Liver (tissue), 9 donors: ENCODE measurements around the gene MEGF11. TPM values are rescaled to one million over a fixed set of nuclear protein-coding genes. Genes with fewer than 3 reads are reported as not detected.

Experiments used
- DNase-seq: peaks from one replicate; pipeline ENCODE4 v3.0.0-alpha.2; 2017; ENCODE audit warnings: low spot score
- H3K27ac ChIP-seq, 2 donors: one replicate each; pipeline ENCODE4 v1.7.0; 2013; ENCODE audit warnings: inconsistent platforms in 2 of 2, low read length in 2 of 2, control low read depth in 1 of 2, low read depth in 1 of 2, mild to moderate bottlenecking in 1 of 2
- H3K27me3 ChIP-seq, 4 donors: one replicate each; pipeline versions ENCODE4 v1.6.1 to v1.7.0; 2013; ENCODE audit warnings: low read length in 3 of 4, inconsistent platforms in 1 of 4, mild to moderate bottlenecking in 1 of 4, moderate library complexity in 1 of 4; ENCODE audit not compliant: control insufficient read depth in 4 of 4, insufficient read depth in 4 of 4
- H3K36me3 ChIP-seq, 4 donors: one replicate each; pipeline versions ENCODE4 v1.6.1 to v1.7.0; 2013; ENCODE audit warnings: low read length in 3 of 4, mild to moderate bottlenecking in 3 of 4, low read depth in 1 of 4, moderate library complexity in 1 of 4; ENCODE audit not compliant: control insufficient read depth in 4 of 4, insufficient read depth in 3 of 4
- H3K4me1 ChIP-seq, 4 donors: one replicate each; pipeline versions ENCODE4 v1.6.1 to v1.7.0; 2013; ENCODE audit warnings: low read length in 3 of 4, mild to moderate bottlenecking in 3 of 4, moderate library complexity in 1 of 4; ENCODE audit not compliant: control insufficient read depth in 4 of 4, insufficient read depth in 4 of 4
- H3K4me3 ChIP-seq, 3 donors: one replicate each; pipeline versions ENCODE4 v1.6.1 to v1.7.0; 2013; ENCODE audit warnings: low read length in 3 of 3, control low read depth in 1 of 3, low read depth in 1 of 3, mild to moderate bottlenecking in 1 of 3
- H3K9ac ChIP-seq, 2 donors: one replicate each; pipeline ENCODE4 v1.7.0; 2013; ENCODE audit warnings: low read length in 2 of 2, mild to moderate bottlenecking in 2 of 2, moderate library complexity in 2 of 2, control low read depth in 1 of 2, low read depth in 1 of 2
- H3K9me3 ChIP-seq, 4 donors: one replicate each; pipeline versions ENCODE4 v1.6.1 to v1.7.0; 2013; ENCODE audit warnings: low read length in 3 of 4; ENCODE audit not compliant: control insufficient read depth in 4 of 4
- ATF3 ChIP-seq: IDR thresholded peaks from 2 replicates; pipeline ENCODE4 v1.6.1; 2016; ENCODE audit warnings: antibody characterized with exemption
- EGR1 ChIP-seq, 2 donors: IDR thresholded peaks; 2 replicates each; pipeline ENCODE4 v1.6.1; 2016 to 2018; ENCODE audit warnings: antibody characterized with exemption in 2 of 2, low read depth in 2 of 2
- GABPA ChIP-seq, 2 donors: IDR thresholded peaks in 1 of 2; conservative IDR thresholded peaks in 1 of 2; 2 replicates each; pipeline ENCODE4 v1.6.1; 2016; ENCODE audit warnings: antibody characterized with exemption in 2 of 2, mild to moderate bottlenecking in 1 of 2, moderate library complexity in 1 of 2
- HNF4A ChIP-seq, 2 donors: conservative IDR thresholded peaks; 2 replicates each; pipeline ENCODE4 v1.6.1; 2016; ENCODE audit warnings: antibody characterized with exemption in 2 of 2, mild to moderate bottlenecking in 2 of 2
- HNF4G ChIP-seq: IDR thresholded peaks from 2 replicates; pipeline ENCODE4 v1.6.1; 2016; ENCODE audit warnings: antibody characterized with exemption
- NR2F2 ChIP-seq: IDR thresholded peaks from 2 replicates; pipeline ENCODE4 v1.6.1; 2016; ENCODE audit warnings: antibody characterized with exemption
- RAD21 ChIP-seq, 2 donors: IDR thresholded peaks; 2 replicates each; pipeline ENCODE4 v1.6.1; 2016; ENCODE audit warnings: antibody characterized with exemption in 2 of 2, mild to moderate bottlenecking in 2 of 2
- SP1 ChIP-seq: IDR thresholded peaks from 2 replicates; pipeline ENCODE4 v1.6.1; 2018; ENCODE audit warnings: antibody characterized with exemption, mild to moderate bottlenecking
- YY1 ChIP-seq: IDR thresholded peaks from 2 replicates; pipeline ENCODE4 v1.6.1; 2016; ENCODE audit warnings: antibody characterized with exemption, mild to moderate bottlenecking
- ZBTB33 ChIP-seq: IDR thresholded peaks from 2 replicates; pipeline ENCODE4 v1.6.1; 2016; ENCODE audit warnings: antibody characterized with exemption
- WGBS: extraction: QIAGEN DNeasy Blood & Tissue Kit; methylation state at CpG from one replicate; pipeline ENCODE4 v1.1.7; 2013; 5-methylcytosine and 5-hydroxymethylcytosine counted together
- polyA plus RNA-seq, 2 donors: library from polyadenylated mRNA; stranded (reverse) in 1 of 2; unstranded in 1 of 2; fragments of 200-250 nt in 1 of 2; fragments of >200 nt in 1 of 2; fragmentation: Nextera tagmentation in 1 of 2; extraction: Ambion mirVana in 1 of 2; gene quantifications; one replicate each; pipeline versions ENCODE4 v1.2.1 to v1.2.3, GENCODE V29; 2013 to 2015
- total RNA-seq, 2 donors: library from RNA; depleted of rRNA; stranded (reverse); fragments of >200 nt; gene quantifications; one replicate each; pipeline ENCODE4 v1.2.3, GENCODE V29; 2014
- TF ChIP-seq, protein P1 (sequence below): fragments of 150-350 bp; IDR thresholded peaks from 2 replicates; pipeline ENCODE4 v1.5.1; 2017; ENCODE audit warnings: improper control_type of control experiment, low read depth, low read length; ENCODE audit not compliant: missing input control
- donor health status: healthy.
- donor health status: healthy.
- donor health status: healthy.
- donor health status: healthy.
- donor health status: healthy.

Gene MEGF11
- total and polyA plus RNA-seq, 4 donors, result under 0.01 to 0.51 (median 0.03) TPM; not detected in 1

DNA sequence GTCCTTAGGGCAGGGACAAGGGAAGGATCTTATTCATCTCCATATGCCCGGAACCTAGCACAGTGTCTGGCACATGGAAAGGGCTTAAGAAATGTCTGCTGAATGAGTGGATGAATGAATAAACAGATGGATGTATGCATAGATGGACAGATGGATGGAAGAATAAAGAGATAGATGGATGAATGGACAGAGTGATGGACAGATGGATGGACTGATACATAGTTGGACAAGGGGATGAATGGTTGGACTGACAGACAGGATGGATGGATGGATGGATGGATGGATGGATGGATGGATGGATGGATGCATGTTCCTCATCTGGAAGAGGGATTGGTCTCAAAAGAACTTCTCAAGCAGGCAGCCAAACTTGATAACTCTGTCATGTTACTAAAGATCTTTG lies 177.6 kb downstream of the MEGF11 start:
- WGBS, result 94% methylated on average over 1 of the region's 1 CpG
- no peak overlapping the region for H3K4me3 ChIP-seq
- no peak overlapping the region for H3K27ac ChIP-seq
- no peak for DNase-seq
- no peaks in the 10 kb centered on the region for H3K4me1 ChIP-seq
- no peak for TF ChIP-seq YY1
- no peak for TF ChIP-seq GABPA (IDR thresholded peaks at IDR 0.05 in 1 of 2, conservative IDR thresholded peaks at IDR 0.05 in 1 of 2)
- no peak for TF ChIP-seq EGR1 (IDR thresholded peaks at IDR 0.05; ENCODE audit: low read depth in 2 of 2)
- TF ChIP-seq ATF3, result no peak
- TF ChIP-seq NR2F2, result no peak
- no peaks in the 10 kb centered on the region for H3K36me3 ChIP-seq
- H3K9ac ChIP-seq, result no peak overlapping the region
- H3K27me3 ChIP-seq, result peaks cover 0 to 3% (median 0%) of the 10 kb centered on the region in 4 donors
- no peaks in the 10 kb centered on the region for H3K9me3 ChIP-seq

DNA sequence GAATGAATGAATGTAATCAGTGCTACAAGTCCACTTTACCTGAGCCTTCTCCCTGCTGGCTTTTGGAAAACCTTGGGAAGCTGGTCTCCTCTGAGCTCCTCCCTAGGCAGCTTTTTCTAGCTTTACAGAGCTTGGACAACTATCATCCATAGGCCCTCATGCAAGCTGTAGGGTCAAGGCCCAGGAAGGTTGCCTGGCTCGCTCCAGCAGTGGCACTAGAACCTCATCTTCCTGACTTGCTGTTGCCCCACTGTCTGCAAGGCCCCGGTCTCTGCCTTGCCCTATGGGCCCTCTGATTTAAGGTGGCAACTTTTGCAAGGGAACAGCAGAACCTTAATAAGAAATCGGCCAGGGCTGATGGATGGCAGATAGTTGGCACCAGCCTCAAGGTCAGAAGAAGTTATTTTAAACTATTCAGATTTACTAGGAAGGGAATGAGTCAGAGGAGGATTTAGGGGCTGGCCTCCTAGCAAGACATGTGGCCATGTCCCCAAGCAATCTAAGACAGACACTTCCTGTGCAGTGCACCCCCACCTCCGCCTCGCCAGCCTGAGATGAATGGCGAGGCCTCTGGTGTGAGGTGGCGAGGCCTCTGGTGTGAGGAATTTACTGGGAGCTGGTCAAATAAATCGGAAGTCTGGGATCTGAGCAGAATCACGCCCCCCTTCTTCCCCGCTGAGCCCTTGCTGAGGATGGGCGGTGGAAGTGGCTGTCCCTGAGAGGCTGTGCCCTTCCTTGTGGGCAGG lies 180.8 kb downstream of the MEGF11 start:
- DNase-seq, result no peak

More for the DNA sequence above, 180.8 kb downstream of the MEGF11 start:
- H3K4me1 ChIP-seq, result no peaks in the 10 kb centered on the region
- H3K9ac ChIP-seq, result no peak overlapping the region
- no peak overlapping the region for H3K27ac ChIP-seq
- 64% methylated on average over 11 of the region's 11 CpGs for WGBS
- TF ChIP-seq EGR1 (IDR thresholded peaks at IDR 0.05; ENCODE audit: low read depth in 2 of 2) (no peak), RAD21 (IDR thresholded peaks at IDR 0.05) (no peak), HNF4G (no peak), NR2F2 (no peak), SP1 (no peak), ATF3 (no peak), HNF4A (conservative IDR thresholded peaks at IDR 0.05) (no peak), ZBTB33 (no peak)
- TF ChIP-seq, protein P1, sequence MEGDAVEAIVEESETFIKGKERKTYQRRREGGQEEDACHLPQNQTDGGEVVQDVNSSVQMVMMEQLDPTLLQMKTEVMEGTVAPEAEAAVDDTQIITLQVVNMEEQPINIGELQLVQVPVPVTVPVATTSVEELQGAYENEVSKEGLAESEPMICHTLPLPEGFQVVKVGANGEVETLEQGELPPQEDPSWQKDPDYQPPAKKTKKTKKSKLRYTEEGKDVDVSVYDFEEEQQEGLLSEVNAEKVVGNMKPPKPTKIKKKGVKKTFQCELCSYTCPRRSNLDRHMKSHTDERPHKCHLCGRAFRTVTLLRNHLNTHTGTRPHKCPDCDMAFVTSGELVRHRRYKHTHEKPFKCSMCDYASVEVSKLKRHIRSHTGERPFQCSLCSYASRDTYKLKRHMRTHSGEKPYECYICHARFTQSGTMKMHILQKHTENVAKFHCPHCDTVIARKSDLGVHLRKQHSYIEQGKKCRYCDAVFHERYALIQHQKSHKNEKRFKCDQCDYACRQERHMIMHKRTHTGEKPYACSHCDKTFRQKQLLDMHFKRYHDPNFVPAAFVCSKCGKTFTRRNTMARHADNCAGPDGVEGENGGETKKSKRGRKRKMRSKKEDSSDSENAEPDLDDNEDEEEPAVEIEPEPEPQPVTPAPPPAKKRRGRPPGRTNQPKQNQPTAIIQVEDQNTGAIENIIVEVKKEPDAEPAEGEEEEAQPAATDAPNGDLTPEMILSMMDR, result no peak
- H3K4me3 ChIP-seq, result no peak overlapping the region
- H3K36me3 ChIP-seq, result no peaks in the 10 kb centered on the region
- H3K27me3 ChIP-seq, result peaks cover 0 to under 1% (median 0%) of the 10 kb centered on the region in 4 donors
- no peaks in the 10 kb centered on the region for H3K9me3 ChIP-seq
